GM19193 (cell line): ENCODE measurements around the gene LTBP1.

ENCODE experiments used
- POLR2A ChIP-seq: IDR thresholded peaks from 4 replicates; pipeline ENCODE4 v1.6.1; 2011; ENCODE audit not compliant: insufficient read depth, insufficient read length; ENCODE audit errors: extremely low read depth

The LTBP1 gene

DNA sequence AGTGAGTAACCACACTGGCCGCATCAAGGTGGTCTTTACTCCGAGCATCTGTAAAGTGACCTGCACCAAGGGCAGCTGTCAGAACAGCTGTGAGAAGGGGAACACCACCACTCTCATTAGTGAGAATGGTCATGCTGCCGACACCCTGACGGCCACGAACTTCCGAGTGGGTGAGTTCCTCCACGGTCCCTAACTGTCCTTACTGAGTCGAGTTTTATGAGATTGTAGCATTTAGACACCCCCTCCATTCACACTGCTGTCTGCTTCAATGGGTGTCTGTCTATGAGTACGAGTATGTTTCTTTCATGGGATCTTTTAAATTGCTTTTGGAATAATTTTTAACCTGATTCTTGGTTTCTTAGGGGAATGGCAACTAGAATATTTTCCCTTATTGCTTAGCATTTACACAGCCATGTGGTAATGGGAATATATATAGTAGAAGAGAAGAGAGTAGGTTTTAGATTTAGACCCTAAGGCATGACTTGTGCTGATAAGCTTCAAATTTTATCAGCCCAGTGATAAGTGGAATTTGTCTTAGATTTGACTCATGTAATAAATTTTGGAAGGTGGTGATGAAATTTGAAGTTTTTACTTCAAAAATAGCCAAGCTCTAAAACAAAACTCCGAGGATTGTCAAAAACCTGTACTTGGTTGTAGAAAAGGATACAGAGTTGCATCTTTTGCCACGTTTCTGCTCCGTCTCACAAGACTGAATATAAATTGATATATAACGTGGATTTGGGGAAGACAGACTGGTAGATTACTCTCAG is 188.2 kb downstream of the LTBP1 start:
- no peak for TF ChIP-seq POLR2A

DNA sequence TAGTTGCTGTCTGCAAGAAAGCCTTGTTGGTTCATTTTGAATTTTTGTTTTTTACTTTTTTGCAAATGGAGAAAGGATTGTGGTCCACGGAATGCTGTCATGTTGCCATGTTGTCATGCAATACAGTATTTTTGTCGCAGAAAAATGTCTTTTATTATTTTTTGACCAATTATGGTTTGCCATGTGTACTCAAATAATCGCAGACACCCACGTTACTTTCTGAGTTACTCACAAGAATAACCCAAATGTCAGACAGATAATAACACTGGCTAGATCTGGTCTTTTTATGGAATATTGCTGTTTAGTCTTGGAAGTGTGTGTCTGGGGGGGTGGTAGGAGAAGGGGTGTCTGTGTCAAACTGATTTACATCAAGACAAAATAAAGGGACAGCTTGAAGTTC is 188.9 kb downstream of the LTBP1 start:
- no peak for TF ChIP-seq POLR2A

DNA sequence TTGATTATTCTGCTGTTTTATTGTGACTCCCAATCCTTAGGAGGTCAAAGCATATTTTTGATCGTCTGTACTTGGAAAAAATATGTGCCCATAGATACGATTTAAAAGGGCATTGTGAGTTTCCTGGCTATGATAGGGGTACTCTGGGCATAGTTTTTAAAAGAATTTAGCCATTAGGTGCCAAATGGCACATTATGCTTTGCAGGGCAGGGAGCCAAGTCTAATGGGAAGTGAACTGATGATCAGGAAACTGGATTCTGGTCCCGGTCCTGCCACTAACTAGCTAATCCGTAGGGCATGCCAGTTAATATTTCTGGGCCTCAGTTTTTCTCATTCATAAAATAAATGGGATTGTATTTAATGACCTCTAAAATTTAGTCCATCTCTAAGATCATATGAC is 189.3 kb downstream of the LTBP1 start:
- no peak for TF ChIP-seq POLR2A

DNA sequence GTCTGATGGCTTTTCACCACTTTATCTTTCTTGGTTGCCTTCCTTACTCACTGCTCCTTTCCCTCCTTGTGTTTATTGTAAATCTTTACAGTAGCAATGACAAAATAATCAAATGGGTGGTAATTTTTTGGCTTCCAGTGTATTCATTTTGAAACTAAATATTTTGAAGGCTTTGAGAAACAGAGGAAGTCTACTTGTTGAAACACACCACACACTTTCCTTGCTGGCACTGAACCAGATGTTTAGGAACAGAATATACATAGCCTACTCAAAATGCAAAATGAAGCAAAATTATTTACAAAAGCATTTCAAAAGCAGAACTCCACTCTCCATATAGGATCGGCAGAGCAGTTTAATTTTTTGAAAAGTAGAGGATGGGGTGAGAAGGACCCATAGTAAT is 189.8 kb downstream of the LTBP1 start:
- TF ChIP-seq POLR2A: no peak

DNA sequence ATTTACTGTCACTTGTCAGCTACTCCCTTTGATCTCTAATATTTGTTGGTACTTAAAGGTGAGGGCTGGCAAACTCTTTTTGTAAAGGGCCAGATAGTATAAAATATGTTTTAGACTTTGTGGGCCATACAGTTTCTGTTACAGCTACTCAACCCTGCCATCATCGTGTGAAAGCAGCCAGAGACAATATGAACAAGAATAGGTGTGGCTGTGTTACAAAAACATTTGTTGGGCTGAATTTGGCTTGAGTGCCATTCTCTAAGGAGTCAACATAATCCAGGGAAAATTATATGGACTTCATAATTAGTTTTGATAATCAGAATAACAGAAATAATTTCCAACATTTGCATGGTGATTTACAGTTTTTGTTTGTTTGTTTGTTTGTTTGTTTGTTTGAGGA is 190.6 kb downstream of the LTBP1 start:
- no peak for TF ChIP-seq POLR2A

DNA sequence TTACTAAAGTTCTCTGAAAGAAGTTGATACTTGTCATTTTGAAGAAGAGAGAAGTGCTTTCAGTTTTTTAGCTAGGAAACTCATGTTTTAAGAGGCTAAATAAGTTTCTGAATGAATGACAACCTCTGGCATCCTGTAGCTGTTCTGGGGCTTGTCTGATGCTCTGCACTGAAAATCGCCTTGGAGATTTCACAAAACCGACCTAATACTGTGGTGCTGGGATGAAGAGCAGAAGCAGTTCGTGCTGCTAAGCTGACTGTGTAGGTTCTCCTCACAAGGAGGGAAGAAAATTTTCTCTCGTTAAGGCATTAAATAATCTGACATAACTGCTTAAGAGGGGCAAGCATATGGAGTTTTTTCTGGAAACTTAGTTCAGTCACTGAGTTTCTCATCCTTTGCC is 193.2 kb downstream of the LTBP1 start:
- TF ChIP-seq POLR2A: no peak

DNA sequence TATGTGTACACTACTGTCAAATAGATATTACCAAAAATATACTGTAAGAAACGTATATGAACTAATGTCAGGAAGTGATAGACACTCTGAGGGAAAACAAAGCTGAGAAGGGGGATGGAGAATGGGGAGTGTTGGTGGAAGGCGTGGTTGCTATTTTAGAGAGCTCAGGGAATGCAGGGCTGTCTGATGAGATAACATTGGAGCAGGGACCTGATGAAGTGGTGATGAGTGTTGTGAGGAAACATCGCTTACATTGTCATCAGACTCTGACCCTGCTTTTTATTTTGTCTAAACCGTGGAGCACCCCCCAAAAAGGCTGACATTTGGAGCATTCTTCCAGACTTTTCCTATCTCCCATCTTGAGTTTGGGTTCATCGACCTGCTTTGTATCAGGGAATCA is 194.7 kb downstream of the LTBP1 start:
- TF ChIP-seq POLR2A: no peak

DNA sequence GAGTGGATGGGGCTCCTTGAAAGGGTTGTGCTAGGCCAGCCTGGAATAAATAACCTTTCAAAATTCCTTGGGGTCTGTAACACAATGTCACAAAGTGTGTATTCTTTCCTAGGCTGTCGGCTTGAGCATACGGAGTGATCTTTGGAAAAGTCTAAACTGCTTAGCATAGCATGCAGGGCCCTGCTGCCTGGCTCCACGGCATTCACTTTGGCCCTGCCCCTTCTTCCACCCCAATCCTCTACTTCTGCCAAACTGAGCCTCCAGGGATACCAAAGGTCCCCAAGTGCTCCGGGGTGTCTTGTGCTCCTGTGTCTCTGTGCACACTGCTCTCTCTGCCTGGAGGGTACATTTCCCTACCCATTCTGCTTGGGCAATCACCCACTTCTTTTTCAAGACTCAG is 196.1 kb downstream of the LTBP1 start:
- TF ChIP-seq POLR2A: no peak

DNA sequence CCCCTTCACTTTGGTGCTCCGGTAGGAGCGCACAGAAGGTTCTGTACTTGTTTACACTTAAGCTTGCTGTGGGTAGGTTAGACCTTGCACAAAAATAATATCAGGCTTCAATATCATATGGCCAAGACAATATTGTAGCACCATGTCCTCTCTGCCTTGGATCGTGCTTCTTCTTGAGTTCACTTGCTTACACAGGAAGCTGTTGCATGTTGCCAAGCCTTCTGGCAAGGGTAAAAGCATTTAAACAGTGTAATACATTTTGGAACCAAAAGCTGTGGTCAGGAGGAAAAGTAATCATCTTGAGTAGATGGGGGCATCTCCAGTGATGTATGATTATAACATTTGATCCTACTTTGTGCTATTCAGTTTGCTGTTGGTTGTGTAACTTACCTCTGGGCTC is 197.5 kb downstream of the LTBP1 start:
- no peak for TF ChIP-seq POLR2A

DNA sequence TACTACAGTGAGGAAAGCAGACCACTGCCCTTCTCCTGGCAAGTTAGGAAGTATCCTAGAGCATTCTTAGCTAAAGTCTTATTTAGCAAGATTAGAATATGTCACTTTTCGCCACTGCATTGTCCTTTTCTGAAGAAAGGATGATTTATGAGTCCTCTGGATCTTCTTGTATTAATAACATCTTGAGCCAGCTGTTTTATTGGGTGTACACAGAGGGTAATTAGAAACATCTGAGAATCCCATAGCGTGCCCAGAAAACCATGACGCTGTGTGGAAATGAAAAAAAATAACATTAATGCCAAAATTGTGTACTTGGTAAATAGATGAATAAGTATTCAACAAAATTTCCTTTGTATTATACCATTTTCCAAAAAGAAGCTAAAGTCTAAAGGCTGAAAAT is 198.7 kb downstream of the LTBP1 start:
- no peak for TF ChIP-seq POLR2A

DNA sequence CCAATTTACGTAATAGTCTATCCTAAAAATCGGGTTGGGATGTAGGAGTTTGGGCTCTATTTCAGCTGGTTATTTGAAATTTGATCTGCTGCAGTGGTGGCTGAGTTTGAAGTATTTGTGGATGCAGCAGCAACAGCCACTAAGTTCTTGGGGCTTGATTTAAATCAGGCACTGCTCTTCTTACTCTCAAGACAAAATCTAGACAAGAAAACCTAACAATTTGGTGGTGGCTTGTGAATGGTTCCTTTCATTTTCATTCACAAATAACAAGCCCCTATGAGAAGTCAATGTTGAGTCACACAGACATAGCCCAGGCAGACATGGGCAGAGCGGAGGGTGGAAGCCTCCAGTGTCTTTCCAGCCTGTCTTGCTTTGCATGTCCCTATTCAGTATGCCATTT is 199.3 kb downstream of the LTBP1 start:
- no peak for TF ChIP-seq POLR2A

DNA sequence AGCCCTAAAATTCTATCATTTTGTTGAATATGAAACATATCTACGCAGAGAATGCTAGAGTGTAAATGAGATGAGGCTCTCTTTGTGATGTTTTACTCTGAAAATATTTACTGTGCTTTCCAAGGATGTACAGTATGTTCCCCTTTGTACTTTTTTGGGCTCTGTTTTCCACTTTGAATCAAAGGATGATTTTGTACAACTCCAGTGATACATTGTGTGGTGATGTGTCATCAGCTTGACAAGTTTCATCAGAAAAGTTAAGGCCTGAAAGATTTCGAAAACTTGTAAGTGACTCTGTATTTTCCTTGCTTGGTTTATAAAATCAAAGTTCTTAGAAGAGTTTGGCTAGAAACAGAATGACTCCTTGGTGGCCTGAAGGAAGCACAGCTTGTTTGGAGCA is 206.3 kb downstream of the LTBP1 start:
- no peak for TF ChIP-seq POLR2A

DNA sequence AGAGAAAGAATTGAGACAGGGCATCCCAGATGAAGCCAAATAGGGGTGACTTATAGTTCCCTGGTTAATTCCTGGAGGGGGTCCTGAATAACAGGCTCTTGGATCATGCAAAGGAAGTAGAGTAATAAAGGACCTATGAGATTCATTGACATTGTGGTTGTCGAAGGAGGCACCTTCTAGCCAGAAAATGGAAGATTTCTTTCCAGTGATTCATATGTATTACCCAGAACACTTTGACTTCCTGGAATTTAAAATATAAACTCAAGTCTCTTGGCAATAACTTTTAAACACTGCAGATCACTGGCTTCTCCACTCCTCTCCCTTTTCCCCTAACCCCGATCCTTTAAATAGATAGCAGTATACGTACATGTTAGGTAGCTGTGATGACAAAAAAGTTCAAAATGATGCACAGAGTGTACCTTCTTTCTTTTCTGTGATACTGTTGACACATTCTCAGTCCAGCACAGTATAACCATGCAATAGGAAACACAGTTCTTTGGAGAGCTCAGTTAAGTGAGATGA is 211.8 kb downstream of the LTBP1 start:
- no peak for TF ChIP-seq POLR2A

DNA sequence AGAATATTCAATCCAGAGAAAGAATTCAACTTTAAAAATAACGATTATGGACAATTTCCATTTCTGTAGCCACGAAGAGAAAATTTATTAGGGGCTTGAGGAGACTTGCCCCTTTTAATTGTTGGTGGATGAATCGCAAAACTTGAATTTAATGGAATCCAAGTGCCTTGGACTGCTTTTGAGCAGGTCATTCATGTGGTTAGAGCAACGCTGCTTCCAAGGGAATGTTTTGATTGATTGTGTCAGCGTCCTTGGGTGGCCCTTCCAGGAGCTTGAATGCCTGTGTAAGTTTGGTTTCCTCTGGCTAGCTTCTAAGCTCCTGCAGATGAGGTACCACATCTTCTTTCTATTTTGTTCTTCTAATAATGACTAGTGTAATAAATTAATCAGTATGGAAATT is 213.4 kb downstream of the LTBP1 start:
- no peak for TF ChIP-seq POLR2A

DNA sequence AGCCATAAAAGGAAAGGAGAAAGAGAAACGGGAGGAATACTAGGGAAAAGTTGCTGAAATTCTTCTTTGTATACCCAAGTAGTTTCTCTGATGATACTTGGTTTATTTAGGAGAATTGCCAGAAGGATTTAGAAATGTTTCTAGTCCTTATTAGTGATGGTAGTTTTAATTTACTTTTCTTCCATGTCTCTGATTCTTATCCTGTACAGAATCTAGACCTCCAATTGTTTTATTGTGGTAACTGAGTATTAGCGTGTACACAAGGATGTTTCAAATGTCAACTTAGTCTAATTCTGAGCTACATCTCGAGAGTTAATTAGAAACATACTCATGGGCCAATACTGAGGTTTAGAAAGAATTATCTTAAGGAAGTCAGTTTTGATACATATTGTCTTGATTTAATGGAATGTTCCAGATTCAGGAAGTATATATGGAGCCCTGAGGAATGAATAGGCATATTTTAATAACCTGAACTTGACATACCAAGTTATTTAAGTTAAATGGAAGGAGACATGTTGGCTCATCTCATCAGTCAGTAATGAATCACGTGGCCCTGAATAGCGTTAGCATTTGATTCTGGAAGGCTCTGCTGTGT is 219.6 kb downstream of the LTBP1 start:
- no peak for TF ChIP-seq POLR2A

DNA sequence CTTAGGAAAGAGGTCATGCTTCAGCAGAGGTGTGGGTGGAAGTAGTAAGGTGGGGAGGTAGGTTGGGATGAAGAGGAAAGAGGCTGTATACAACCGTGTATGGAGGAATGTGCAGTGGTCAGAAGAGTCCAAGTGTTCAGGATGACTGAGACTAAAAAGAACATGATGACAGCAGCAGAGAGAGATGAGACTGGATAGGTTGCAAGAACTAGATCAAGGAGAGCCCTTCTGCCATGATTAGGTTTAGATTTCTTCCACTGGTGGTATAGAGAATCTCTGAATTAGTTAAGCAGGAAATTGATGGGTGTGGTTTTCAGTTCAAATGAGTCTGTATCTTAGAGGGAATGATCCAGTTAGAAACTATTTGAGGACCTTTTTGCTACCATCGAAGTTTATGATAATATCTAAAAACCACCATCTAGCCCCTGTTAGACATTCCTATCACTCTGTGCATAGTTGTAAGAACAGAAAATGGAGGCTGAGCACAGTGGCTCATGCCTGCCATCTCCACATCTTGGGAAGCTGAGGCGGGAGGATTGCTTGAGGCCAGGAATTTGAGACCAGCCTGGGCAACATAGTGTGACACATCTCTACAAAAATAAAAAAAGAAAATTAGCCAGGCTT is 221.0 kb downstream of the LTBP1 start:
- TF ChIP-seq POLR2A: no peak
